NCI-H226 (cell line): ENCODE measurements around the gene POFUT2.
"Not testable (repeated sequence)": the region's sequence is repeated elsewhere in the genome, so short reads cannot be mapped to it uniquely, and the experiment has no call there.

ENCODE experiments used
- DNase-seq: peaks from one replicate; pipeline ENCODE4 v3.0.0-alpha.2; 2015

POFUT2 gene

GRCh38 chr21:45309069-45309986, 21.6 kb upstream of the POFUT2 start:
- DNase-seq = no peak

- DNase-seq = no peak
Measured at GRCh38 chr21:45308194-45309068, 20.7 kb upstream of the POFUT2 start.

- not testable (repeated sequence) for DNase-seq
Measured at GRCh38 chr21:45307597-45308158, 20.0 kb upstream of the POFUT2 start.

- no peak for DNase-seq
Measured at GRCh38 chr21:45306832-45307571, 19.3 kb upstream of the POFUT2 start.

GRCh38 chr21:45306453-45306831, 18.7 kb upstream of the POFUT2 start:
- DNase-seq = no peak

- DNase-seq = no peak
Measured at GRCh38 chr21:45305836-45306235, 18.1 kb upstream of the POFUT2 start.

- no peak for DNase-seq
Measured at GRCh38 chr21:45304945-45305344, 17.2 kb upstream of the POFUT2 start.

- DNase-seq = no peak
Measured at GRCh38 chr21:45304476-45304830, 16.8 kb upstream of the POFUT2 start.

GRCh38 chr21:45303751-45304475, 16.2 kb upstream of the POFUT2 start:
- DNase-seq = no peak

GRCh38 chr21:45303091-45303615, 15.5 kb upstream of the POFUT2 start:
- DNase-seq = no peak

GRCh38 chr21:45302082-45303061, 14.7 kb upstream of the POFUT2 start:
- DNase-seq = no peak

GRCh38 chr21:45301521-45302081, 13.9 kb upstream of the POFUT2 start:
- DNase-seq = no peak

- DNase-seq = no peak
Measured at GRCh38 chr21:45300786-45301520, 13.3 kb upstream of the POFUT2 start.

- no peak for DNase-seq
Measured at GRCh38 chr21:45299864-45300785, 12.4 kb upstream of the POFUT2 start.

- DNase-seq = no peak
Measured at GRCh38 chr21:45299026-45299863, 11.6 kb upstream of the POFUT2 start.

GRCh38 chr21:45297869-45298268, 10.2 kb upstream of the POFUT2 start:
- no peak for DNase-seq

- DNase-seq = no peak
Measured at GRCh38 chr21:45297329-45297728, 9.6 kb upstream of the POFUT2 start.
